SK-N-SH (cell line): Measurements from ENCODE around the gene SLC7A11.

Experiments used
- CTCF ChIP-seq: fragments of 200-600 bp; sonication (generic); IDR thresholded peaks from 2 replicates; pipeline ENCODE4 v1.6.1; 2017; ENCODE audit warnings: antibody characterized with exemption, mild to moderate bottlenecking, moderate library complexity
- EP300 ChIP-seq, 2 experiments: IDR thresholded peaks; 2 replicates each; pipeline versions ENCODE4 v1.4.0 to v1.6.1; 2012; ENCODE audit warnings: borderline replicate concordance in 1 of 2, low read depth in 1 of 2, low read length in 1 of 2
- FOXM1 ChIP-seq: IDR thresholded peaks from 2 replicates; pipeline ENCODE4 v1.4.0; 2012; ENCODE audit warnings: low read depth, mild to moderate bottlenecking
- GABPA ChIP-seq: IDR thresholded peaks from 2 replicates; pipeline ENCODE4 v1.4.0; 2012; ENCODE audit warnings: low read depth, mild to moderate bottlenecking
- MXI1 ChIP-seq: IDR thresholded peaks from 2 replicates; pipeline ENCODE4 v1.6.1; 2012; ENCODE audit warnings: mild to moderate bottlenecking, low read depth, low read length, improper control_type of control experiment
- RAD21 ChIP-seq: IDR thresholded peaks from 2 replicates; pipeline ENCODE4 v1.6.1; 2012; ENCODE audit warnings: mild to moderate bottlenecking, low read length
- SIN3A ChIP-seq: IDR thresholded peaks from 2 replicates; pipeline ENCODE4 v1.6.1; 2012; ENCODE audit warnings: low read depth, mild to moderate bottlenecking, low read length, moderate library complexity, borderline replicate concordance
- TAF1 ChIP-seq: IDR thresholded peaks from 2 replicates; pipeline ENCODE4 v1.6.1; 2012; ENCODE audit warnings: low read depth, mild to moderate bottlenecking, low read length, moderate library complexity, borderline replicate concordance
- USF2 ChIP-seq: fragments of 150-350 bp; IDR thresholded peaks from 2 replicates; pipeline ENCODE4 v1.6.1; 2017; ENCODE audit warnings: antibody characterized with exemption, low read length, low read depth, borderline replicate concordance
- ZBTB33 ChIP-seq: IDR thresholded peaks from 2 replicates; pipeline ENCODE4 v1.4.0; 2012; ENCODE audit warnings: low read depth, borderline replicate concordance

- TF ChIP-seq TAF1 (no peak), CTCF (no peak), FOXM1 (no peak), USF2 (no peak), ZBTB33 (no peak), EP300 (IDR thresholded peaks at IDR 0.05; ENCODE audit: borderline replicate concordance in 1 of 2, low read depth in 1 of 2, low read length in 1 of 2) (no peak), MXI1 (no peak), SIN3A (no peak), GABPA (no peak), RAD21 (no peak)
These were observed 8.7 kb downstream of the SLC7A11 start for GRCh38 chr4:138233313-138234034.
